ENCODE measurements around the gene KCTD1.

KCTD1 gene

DNA sequence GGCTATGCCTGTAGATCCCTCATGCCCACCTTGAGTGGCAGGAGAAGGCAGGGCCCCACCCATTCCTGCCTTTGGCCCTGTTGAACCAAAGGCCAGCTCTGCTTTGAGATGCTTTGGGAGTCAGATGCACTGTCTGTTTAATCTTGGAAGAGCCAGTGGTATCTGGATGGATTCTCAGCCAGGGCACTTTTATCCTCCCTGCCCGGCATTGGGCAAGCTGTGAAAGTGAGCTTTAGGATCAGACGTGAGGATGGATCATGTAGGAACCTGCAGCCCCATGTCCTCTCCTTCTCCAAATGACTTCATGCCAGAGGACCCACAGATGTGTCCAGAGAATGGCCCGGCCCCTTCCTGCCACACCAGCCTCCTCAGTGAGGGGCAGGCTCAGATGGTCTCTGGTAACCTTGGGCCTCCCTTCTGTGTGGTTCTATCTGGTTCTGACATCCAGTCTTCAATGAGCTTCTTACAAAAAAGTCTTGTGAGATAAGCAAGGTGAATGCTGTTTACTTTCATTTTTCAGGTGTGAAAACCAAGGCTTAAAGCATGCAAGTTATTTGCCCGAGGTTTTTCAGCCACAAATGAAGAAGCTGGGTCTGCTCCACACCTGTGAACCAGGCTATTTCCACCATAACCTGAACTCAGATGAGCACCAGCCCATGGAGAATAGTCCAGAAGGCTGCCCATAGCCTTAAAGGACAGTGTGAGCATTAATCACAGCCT, 123.8 kb downstream of the KCTD1 start:
- Histone ChIP-seq H3K4me2 (ENCODE audit: low read depth, low read length, poor library complexity, severe bottlenecking) (no peak overlapping the region), H2AFZ (ENCODE audit: low read length) (no peak overlapping the region), H3K9me3 (ENCODE audit: insufficient read depth, low read depth, low read length) (no peaks in the 10 kb centered on the region), H3K79me2 (ENCODE audit: insufficient read depth, low read length) (no peaks in the 10 kb centered on the region), H3K27me3 (ENCODE audit: insufficient read depth, low read length, poor library complexity, severe bottlenecking) (no peaks in the 10 kb centered on the region), H3K9me2 (replicated peaks; ENCODE audit: low read depth, low read length) (no peaks in the 10 kb centered on the region), H3F3A (ENCODE audit: low read depth) (no peaks in the 10 kb centered on the region), H3K9ac (ENCODE audit: low read depth, low read length, poor library complexity, severe bottlenecking) (no peak overlapping the region), H3K4me3 (ENCODE audit: low read length, poor library complexity, severe bottlenecking) (no peak overlapping the region), H3K4me1 (ENCODE audit: insufficient read depth, low read length, poor library complexity, severe bottlenecking) (no peaks in the 10 kb centered on the region), H4K20me1 (ENCODE audit: insufficient read depth, low read length, poor library complexity, severe bottlenecking) (no peaks in the 10 kb centered on the region), H3K36me3 (ENCODE audit: insufficient read depth, low read length) (no peaks in the 10 kb centered on the region)
- no peak for TF ChIP-seq EZH2phosphoT487 (IDR thresholded peaks at IDR 0.05; ENCODE audit: borderline replicate concordance)
- TF ChIP-seq, protein P1, sequence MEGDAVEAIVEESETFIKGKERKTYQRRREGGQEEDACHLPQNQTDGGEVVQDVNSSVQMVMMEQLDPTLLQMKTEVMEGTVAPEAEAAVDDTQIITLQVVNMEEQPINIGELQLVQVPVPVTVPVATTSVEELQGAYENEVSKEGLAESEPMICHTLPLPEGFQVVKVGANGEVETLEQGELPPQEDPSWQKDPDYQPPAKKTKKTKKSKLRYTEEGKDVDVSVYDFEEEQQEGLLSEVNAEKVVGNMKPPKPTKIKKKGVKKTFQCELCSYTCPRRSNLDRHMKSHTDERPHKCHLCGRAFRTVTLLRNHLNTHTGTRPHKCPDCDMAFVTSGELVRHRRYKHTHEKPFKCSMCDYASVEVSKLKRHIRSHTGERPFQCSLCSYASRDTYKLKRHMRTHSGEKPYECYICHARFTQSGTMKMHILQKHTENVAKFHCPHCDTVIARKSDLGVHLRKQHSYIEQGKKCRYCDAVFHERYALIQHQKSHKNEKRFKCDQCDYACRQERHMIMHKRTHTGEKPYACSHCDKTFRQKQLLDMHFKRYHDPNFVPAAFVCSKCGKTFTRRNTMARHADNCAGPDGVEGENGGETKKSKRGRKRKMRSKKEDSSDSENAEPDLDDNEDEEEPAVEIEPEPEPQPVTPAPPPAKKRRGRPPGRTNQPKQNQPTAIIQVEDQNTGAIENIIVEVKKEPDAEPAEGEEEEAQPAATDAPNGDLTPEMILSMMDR (conservative IDR thresholded peaks at IDR 0.05; ENCODE audit: low read length), result no peak

DNA sequence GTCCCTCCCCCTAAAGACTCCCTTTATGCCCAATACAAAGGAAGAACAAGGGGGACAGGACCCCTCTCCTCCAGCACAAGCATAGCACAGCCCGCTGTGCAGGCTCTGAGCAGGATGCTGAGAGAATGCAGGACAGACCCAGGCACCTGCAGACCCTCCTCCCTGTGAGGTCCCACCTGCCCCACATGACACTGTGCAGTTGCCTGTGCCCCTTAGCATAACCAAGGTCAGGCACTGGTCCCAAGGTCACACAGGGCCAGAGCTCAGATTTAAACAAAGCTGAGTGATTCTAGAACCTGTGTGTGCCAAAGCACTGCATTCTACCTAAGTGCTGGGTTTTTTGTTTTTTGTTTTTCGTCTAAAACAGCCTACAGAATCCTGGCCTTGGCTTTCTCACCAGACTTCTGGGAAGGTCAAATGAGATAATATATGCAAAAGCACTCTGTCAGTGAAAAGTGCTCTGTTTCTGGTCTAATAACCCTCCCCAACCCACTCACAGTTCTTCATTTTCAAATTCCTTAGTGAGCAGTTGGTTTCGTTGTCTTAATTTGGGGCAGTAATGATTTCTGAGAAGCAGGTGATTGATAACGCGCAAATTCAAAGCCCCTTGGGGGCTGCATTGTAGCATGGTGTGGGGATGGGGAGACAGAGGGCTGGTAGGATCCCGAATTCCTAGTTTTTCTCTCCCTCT, 125.7 kb downstream of the KCTD1 start:
- no peaks in the 10 kb centered on the region for H3F3A ChIP-seq (ENCODE audit: low read depth)

DNA sequence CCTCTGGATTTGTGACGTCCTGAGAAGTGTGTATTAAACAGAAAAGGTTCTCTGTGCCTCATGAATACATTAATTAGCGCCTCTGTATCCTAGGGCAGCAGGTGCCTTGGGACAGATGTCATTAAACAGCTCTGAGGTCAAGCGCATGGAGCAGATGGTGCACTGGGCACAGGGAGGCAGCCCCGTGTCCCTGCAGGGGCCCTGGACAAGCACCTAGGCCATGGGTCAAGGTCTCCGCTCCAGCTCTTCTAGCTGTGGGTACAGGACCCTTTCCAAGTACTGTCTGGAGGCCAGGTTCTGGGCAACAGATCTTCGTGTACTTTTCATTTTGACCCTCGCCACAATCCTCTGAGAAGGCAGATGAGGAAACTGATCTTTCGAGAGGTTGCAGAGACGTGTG, 126.4 kb downstream of the KCTD1 start:
- H3K27me3 ChIP-seq (ENCODE audit: insufficient read depth, low read length, poor library complexity, severe bottlenecking), result no peaks in the 10 kb centered on the region
- no peak overlapping the region for H3K9ac ChIP-seq (ENCODE audit: low read depth, low read length, poor library complexity, severe bottlenecking)
- no peaks in the 10 kb centered on the region for H4K20me1 ChIP-seq (ENCODE audit: insufficient read depth, low read length, poor library complexity, severe bottlenecking)
- H2AFZ ChIP-seq (ENCODE audit: low read length), result no peak overlapping the region
- H3K4me3 ChIP-seq (ENCODE audit: low read length, poor library complexity, severe bottlenecking), result no peak overlapping the region
- no peak for TF ChIP-seq EZH2phosphoT487 (IDR thresholded peaks at IDR 0.05; ENCODE audit: borderline replicate concordance)
- TF ChIP-seq, protein P1 (conservative IDR thresholded peaks at IDR 0.05; ENCODE audit: low read length), result no peak
- H3K36me3 ChIP-seq (ENCODE audit: insufficient read depth, low read length), result no peaks in the 10 kb centered on the region
- H3F3A ChIP-seq (ENCODE audit: low read depth), result no peaks in the 10 kb centered on the region
- no peak overlapping the region for H3K4me2 ChIP-seq (ENCODE audit: low read depth, low read length, poor library complexity, severe bottlenecking)
- H3K4me1 ChIP-seq (ENCODE audit: insufficient read depth, low read length, poor library complexity, severe bottlenecking), result no peaks in the 10 kb centered on the region
- H3K79me2 ChIP-seq (ENCODE audit: insufficient read depth, low read length), result no peaks in the 10 kb centered on the region
- no peaks in the 10 kb centered on the region for H3K9me2 ChIP-seq (replicated peaks; ENCODE audit: low read depth, low read length)
- H3K9me3 ChIP-seq (ENCODE audit: insufficient read depth, low read depth, low read length), result no peaks in the 10 kb centered on the region

More for the DNA sequence above, 125.7 kb downstream of the KCTD1 start:
- H3K9ac ChIP-seq (ENCODE audit: low read depth, low read length, poor library complexity, severe bottlenecking), result no peak overlapping the region
- no peaks in the 10 kb centered on the region for H4K20me1 ChIP-seq (ENCODE audit: insufficient read depth, low read length, poor library complexity, severe bottlenecking)
- no peaks in the 10 kb centered on the region for H3K36me3 ChIP-seq (ENCODE audit: insufficient read depth, low read length)
- no peaks in the 10 kb centered on the region for H3K4me1 ChIP-seq (ENCODE audit: insufficient read depth, low read length, poor library complexity, severe bottlenecking)
- TF ChIP-seq, protein P1 (conservative IDR thresholded peaks at IDR 0.05; ENCODE audit: low read length), result no peak
- no peak for TF ChIP-seq EZH2phosphoT487 (IDR thresholded peaks at IDR 0.05; ENCODE audit: borderline replicate concordance)
- no peaks in the 10 kb centered on the region for H3K9me2 ChIP-seq (replicated peaks; ENCODE audit: low read depth, low read length)
- H3K4me3 ChIP-seq (ENCODE audit: low read length, poor library complexity, severe bottlenecking), result no peak overlapping the region
- no peaks in the 10 kb centered on the region for H3K9me3 ChIP-seq (ENCODE audit: insufficient read depth, low read depth, low read length)
- H3K27me3 ChIP-seq (ENCODE audit: insufficient read depth, low read length, poor library complexity, severe bottlenecking), result no peaks in the 10 kb centered on the region
- no peak overlapping the region for H3K4me2 ChIP-seq (ENCODE audit: low read depth, low read length, poor library complexity, severe bottlenecking)
- H3K79me2 ChIP-seq (ENCODE audit: insufficient read depth, low read length), result no peaks in the 10 kb centered on the region
- no peak overlapping the region for H2AFZ ChIP-seq (ENCODE audit: low read length)
